WTC11 (cell line): ENCODE measurements around the gene CEP350.

Experiments used
- CTCF ChIP-seq: fragments of 200-600 bp; IDR thresholded peaks from 2 replicates; pipeline ENCODE4 v1.8.0; 2022; ENCODE audit warnings: antibody characterized with exemption
- NFYB ChIP-seq: sonication (generic); formaldehyde crosslinking; conservative IDR thresholded peaks from 2 replicates; pipeline ENCODE4 v1.8.0; 2022; ENCODE audit warnings: low read depth, missing genetic modification reagents
- ZBTB43 ChIP-seq: sonication (generic); formaldehyde crosslinking; IDR thresholded peaks from 2 replicates; pipeline ENCODE4 v1.8.1; 2023; ENCODE audit warnings: mild to moderate bottlenecking, missing genetic modification reagents
- ZNF512 ChIP-seq: sonication (generic); formaldehyde crosslinking; IDR thresholded peaks from 2 replicates; pipeline ENCODE4 v1.8.1; 2022; ENCODE audit warnings: missing genetic modification reagents, borderline replicate concordance

GRCh38 chr1:179978199-179979079, 23.8 kb downstream of the CEP350 start:
- TF ChIP-seq NFYB (CRISPR knock-in tag) = no peak
- TF ChIP-seq ZBTB43 = no peak
- no peak for TF ChIP-seq CTCF
- no peak for TF ChIP-seq ZNF512 (CRISPR knock-in tag)
